ENCODE results near the gene PRPF40B. TPM values are rescaled to one million over a fixed set of nuclear protein-coding genes. Genes with fewer than 3 reads are reported as not detected.

Gene PRPF40B
- total and polyA plus RNA-seq, 4 donors, result 11.1 to 42.2 (median 28.3) TPM

GRCh38 chr12:49693931-49694444, 70.6 kb downstream of the PRPF40B start:
- DNase-seq (ENCODE audit: low read depth in 4 of 6, low spot score in 6 of 6), result no peak

More at GRCh38 chr12:49693931-49694444, 70.6 kb downstream of the PRPF40B start:
- Histone ChIP-seq H3K4me3 (ENCODE audit: low read depth, low read length) (no peak overlapping the region), H3K4me1 (ENCODE audit: control insufficient read depth, insufficient read depth, low read length) (peaks cover 6% of the 10 kb centered on the region), H3K9me3 (ENCODE audit: control insufficient read depth, insufficient read depth, low read length) (no peaks in the 10 kb centered on the region), H3K27ac (ENCODE audit: low read depth, low read length) (no peak overlapping the region), H3K36me3 (ENCODE audit: control insufficient read depth, insufficient read depth, low read length) (no peaks in the 10 kb centered on the region), H3K27me3 (ENCODE audit: control insufficient read depth, insufficient read depth, low read length) (no peaks in the 10 kb centered on the region)
- WGBS (ENCODE audit: insufficient coverage), result 100% methylated on average over 3 of the region's 8 CpGs

Small RNAs within 50 kb of the gene (small RNA-seq; reads per million reads assigned to genes)
- gene HIGD1AP9 (ENCODE audit: low replicate concordance), result not detected
- not detected for gene POLR2KP1 (ENCODE audit: low replicate concordance)
- not detected for gene RNU6-834P (ENCODE audit: low replicate concordance)

Other genes with a start within 250 kb of the PRPF40B start
- 1 to 10 TPM; 2.1 to 3.2 TPM for gene KCNH3, start 84.5 kb upstream of the PRPF40B start, total RNA-seq
- 10 to 100 TPM; 10.6 to 11.0 TPM for gene KCNH3, start 84.5 kb upstream of the PRPF40B start, polyA plus RNA-seq (ENCODE audit: insufficient read length in 2 of 2)
- gene MCRS1, start 55.4 kb upstream of the PRPF40B start, total RNA-seq, result 10 to 100 TPM; 29.4 to 59.7 TPM
- gene MCRS1, start 55.4 kb upstream of the PRPF40B start, polyA plus RNA-seq (ENCODE audit: insufficient read length in 2 of 2), result 10 to 100 TPM; 75.3 to 78.9 TPM
- gene FAM186B, start 17.9 kb upstream of the PRPF40B start, total RNA-seq, result under 1 TPM; 0.10 to 0.55 TPM
- 1 to 10 TPM in 1 of 2 donors, under 1 TPM in 1; 0.36 to 3.4 TPM for gene FAM186B, start 17.9 kb upstream of the PRPF40B start, polyA plus RNA-seq (ENCODE audit: insufficient read length in 2 of 2)
- gene FMNL3, start 83.8 kb downstream of the PRPF40B start, total RNA-seq, result 10 to 100 TPM; 21.7 to 34.3 TPM
- 10 to 100 TPM; 23.4 to 24.8 TPM for gene FMNL3, start 83.8 kb downstream of the PRPF40B start, polyA plus RNA-seq (ENCODE audit: insufficient read length in 2 of 2)
- gene TMBIM6, start 118.0 kb downstream of the PRPF40B start, total RNA-seq, result 100 to 1,000 TPM; 443 to 497 TPM
- gene TMBIM6, start 118.0 kb downstream of the PRPF40B start, polyA plus RNA-seq (ENCODE audit: insufficient read length in 2 of 2), result 100 to 1,000 TPM; 556 to 601 TPM
- gene NCKAP5L, start 204.9 kb downstream of the PRPF40B start, total RNA-seq, result 10 to 100 TPM; 13.4 to 21.0 TPM
- gene NCKAP5L, start 204.9 kb downstream of the PRPF40B start, polyA plus RNA-seq (ENCODE audit: insufficient read length in 2 of 2), result 10 to 100 TPM; 28.5 to 35.5 TPM
- 1 to 10 TPM; 3.9 to 6.7 TPM for gene BCDIN3D, start 219.5 kb downstream of the PRPF40B start, total RNA-seq
- 1 to 10 TPM; 6.7 to 6.8 TPM for gene BCDIN3D, start 219.5 kb downstream of the PRPF40B start, polyA plus RNA-seq (ENCODE audit: insufficient read length in 2 of 2)

Measured in spinal cord (tissue), 10 donors.